Liver (tissue), 3 donors: ENCODE data around the gene PPP2R5C.

Source experiments
- FOXA1 ChIP-seq: IDR thresholded peaks from 2 replicates; pipeline ENCODE4 v1.6.1; 2016; ENCODE audit warnings: antibody characterized with exemption
- GABPA ChIP-seq, 2 donors: IDR thresholded peaks in 1 of 2; conservative IDR thresholded peaks in 1 of 2; 2 replicates each; pipeline ENCODE4 v1.6.1; 2016; ENCODE audit warnings: antibody characterized with exemption in 2 of 2, mild to moderate bottlenecking in 1 of 2, moderate library complexity in 1 of 2
- HNF4G ChIP-seq: IDR thresholded peaks from 2 replicates; pipeline ENCODE4 v1.6.1; 2016; ENCODE audit warnings: antibody characterized with exemption
- JUND ChIP-seq, 2 donors: IDR thresholded peaks; 2 replicates each; pipeline ENCODE4 v1.6.1; 2016; ENCODE audit warnings: antibody characterized with exemption in 2 of 2
- RAD21 ChIP-seq, 2 donors: IDR thresholded peaks; 2 replicates each; pipeline ENCODE4 v1.6.1; 2016; ENCODE audit warnings: antibody characterized with exemption in 2 of 2, mild to moderate bottlenecking in 2 of 2
- SP1 ChIP-seq: IDR thresholded peaks from 2 replicates; pipeline ENCODE4 v1.6.1; 2018; ENCODE audit warnings: antibody characterized with exemption, mild to moderate bottlenecking
- TAF1 ChIP-seq: conservative IDR thresholded peaks from 2 replicates; pipeline ENCODE4 v1.6.1; 2016; ENCODE audit warnings: antibody characterized with exemption, mild to moderate bottlenecking
- TF ChIP-seq, protein P1 (sequence below): fragments of 150-350 bp; IDR thresholded peaks from 2 replicates; pipeline ENCODE4 v1.5.1; 2017; ENCODE audit warnings: improper control_type of control experiment, low read depth, low read length; ENCODE audit not compliant: missing input control
- TF ChIP-seq, protein P2 (sequence below): IDR thresholded peaks from 2 replicates; pipeline ENCODE4 v1.6.1; 2016; ENCODE audit warnings: antibody characterized with exemption
- TF ChIP-seq, protein P3 (sequence below): IDR thresholded peaks from 2 replicates; pipeline ENCODE4 v1.6.1; 2016; ENCODE audit warnings: antibody characterized with exemption, mild to moderate bottlenecking
- TF ChIP-seq, protein P4 (sequence below): IDR thresholded peaks from 2 replicates; pipeline ENCODE4 v1.6.1; 2016; ENCODE audit warnings: antibody characterized with exemption
- TF ChIP-seq, protein P5 (sequence below): IDR thresholded peaks from 2 replicates; pipeline ENCODE4 v1.6.1; 2016; ENCODE audit warnings: antibody characterized with exemption
- donor health status: healthy.
- donor health status: healthy.

DNA sequence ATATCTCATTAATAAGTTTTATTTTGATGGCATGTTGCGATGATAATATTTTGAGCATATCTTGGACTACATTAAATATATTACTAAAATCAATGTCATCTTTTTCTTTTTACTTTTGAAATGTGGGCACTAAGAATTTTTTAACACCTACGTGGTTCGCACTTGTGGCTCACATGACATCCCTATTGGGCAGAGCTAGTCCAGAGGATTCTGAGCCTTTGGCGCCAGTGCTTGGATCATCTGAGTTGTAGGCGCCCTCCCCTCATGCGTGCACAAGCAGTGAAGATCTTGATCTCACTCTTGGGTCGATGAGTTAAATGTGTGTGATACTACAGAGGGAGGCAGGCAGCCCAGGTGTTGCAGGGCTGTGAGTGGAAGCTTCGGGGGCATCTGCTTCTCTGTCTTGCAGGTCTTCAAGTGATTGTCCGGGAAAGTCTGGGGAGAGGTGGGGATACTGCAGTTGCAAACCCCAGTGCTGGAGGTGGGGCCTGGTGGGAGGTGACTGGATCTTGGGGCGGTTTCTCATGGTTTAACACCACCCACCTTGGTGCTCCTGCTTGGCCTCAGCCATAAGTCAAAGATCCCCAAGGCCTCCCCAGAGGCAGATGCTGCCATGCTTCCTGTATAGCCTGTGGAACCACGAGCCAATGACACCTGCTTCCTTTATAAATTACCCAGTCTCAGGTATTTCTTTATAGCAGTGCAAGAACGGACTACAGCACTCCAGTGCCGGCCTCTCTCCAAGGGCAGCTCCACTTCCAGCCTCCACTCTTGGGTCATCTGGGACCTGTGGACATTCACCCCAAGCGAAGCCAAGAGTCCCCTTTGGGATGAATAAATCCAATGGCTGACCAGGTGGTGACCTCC, 46.1 kb upstream of the PPP2R5C start:
- TF ChIP-seq SP1, result no peak
- TF ChIP-seq, protein P1, sequence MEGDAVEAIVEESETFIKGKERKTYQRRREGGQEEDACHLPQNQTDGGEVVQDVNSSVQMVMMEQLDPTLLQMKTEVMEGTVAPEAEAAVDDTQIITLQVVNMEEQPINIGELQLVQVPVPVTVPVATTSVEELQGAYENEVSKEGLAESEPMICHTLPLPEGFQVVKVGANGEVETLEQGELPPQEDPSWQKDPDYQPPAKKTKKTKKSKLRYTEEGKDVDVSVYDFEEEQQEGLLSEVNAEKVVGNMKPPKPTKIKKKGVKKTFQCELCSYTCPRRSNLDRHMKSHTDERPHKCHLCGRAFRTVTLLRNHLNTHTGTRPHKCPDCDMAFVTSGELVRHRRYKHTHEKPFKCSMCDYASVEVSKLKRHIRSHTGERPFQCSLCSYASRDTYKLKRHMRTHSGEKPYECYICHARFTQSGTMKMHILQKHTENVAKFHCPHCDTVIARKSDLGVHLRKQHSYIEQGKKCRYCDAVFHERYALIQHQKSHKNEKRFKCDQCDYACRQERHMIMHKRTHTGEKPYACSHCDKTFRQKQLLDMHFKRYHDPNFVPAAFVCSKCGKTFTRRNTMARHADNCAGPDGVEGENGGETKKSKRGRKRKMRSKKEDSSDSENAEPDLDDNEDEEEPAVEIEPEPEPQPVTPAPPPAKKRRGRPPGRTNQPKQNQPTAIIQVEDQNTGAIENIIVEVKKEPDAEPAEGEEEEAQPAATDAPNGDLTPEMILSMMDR, result no peak
- no peak for TF ChIP-seq HNF4G
- TF ChIP-seq, protein P2, sequence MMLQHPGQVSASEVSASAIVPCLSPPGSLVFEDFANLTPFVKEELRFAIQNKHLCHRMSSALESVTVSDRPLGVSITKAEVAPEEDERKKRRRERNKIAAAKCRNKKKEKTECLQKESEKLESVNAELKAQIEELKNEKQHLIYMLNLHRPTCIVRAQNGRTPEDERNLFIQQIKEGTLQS, result no peak
- no peak for TF ChIP-seq FOXA1
- no peak for TF ChIP-seq RAD21 (IDR thresholded peaks at IDR 0.05)
- TF ChIP-seq, protein P3, sequence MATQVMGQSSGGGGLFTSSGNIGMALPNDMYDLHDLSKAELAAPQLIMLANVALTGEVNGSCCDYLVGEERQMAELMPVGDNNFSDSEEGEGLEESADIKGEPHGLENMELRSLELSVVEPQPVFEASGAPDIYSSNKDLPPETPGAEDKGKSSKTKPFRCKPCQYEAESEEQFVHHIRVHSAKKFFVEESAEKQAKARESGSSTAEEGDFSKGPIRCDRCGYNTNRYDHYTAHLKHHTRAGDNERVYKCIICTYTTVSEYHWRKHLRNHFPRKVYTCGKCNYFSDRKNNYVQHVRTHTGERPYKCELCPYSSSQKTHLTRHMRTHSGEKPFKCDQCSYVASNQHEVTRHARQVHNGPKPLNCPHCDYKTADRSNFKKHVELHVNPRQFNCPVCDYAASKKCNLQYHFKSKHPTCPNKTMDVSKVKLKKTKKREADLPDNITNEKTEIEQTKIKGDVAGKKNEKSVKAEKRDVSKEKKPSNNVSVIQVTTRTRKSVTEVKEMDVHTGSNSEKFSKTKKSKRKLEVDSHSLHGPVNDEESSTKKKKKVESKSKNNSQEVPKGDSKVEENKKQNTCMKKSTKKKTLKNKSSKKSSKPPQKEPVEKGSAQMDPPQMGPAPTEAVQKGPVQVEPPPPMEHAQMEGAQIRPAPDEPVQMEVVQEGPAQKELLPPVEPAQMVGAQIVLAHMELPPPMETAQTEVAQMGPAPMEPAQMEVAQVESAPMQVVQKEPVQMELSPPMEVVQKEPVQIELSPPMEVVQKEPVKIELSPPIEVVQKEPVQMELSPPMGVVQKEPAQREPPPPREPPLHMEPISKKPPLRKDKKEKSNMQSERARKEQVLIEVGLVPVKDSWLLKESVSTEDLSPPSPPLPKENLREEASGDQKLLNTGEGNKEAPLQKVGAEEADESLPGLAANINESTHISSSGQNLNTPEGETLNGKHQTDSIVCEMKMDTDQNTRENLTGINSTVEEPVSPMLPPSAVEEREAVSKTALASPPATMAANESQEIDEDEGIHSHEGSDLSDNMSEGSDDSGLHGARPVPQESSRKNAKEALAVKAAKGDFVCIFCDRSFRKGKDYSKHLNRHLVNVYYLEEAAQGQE, result no peak
- TF ChIP-seq TAF1, result no peak
- TF ChIP-seq, protein P4, sequence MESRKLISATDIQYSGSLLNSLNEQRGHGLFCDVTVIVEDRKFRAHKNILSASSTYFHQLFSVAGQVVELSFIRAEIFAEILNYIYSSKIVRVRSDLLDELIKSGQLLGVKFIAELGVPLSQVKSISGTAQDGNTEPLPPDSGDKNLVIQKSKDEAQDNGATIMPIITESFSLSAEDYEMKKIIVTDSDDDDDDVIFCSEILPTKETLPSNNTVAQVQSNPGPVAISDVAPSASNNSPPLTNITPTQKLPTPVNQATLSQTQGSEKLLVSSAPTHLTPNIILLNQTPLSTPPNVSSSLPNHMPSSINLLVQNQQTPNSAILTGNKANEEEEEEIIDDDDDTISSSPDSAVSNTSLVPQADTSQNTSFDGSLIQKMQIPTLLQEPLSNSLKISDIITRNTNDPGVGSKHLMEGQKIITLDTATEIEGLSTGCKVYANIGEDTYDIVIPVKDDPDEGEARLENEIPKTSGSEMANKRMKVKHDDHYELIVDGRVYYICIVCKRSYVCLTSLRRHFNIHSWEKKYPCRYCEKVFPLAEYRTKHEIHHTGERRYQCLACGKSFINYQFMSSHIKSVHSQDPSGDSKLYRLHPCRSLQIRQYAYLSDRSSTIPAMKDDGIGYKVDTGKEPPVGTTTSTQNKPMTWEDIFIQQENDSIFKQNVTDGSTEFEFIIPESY, result no peak
- no peak for TF ChIP-seq JUND (IDR thresholded peaks at IDR 0.05)
- TF ChIP-seq GABPA (IDR thresholded peaks at IDR 0.05 in 1 of 2, conservative IDR thresholded peaks at IDR 0.05 in 1 of 2), result no peak
- TF ChIP-seq, protein P5, sequence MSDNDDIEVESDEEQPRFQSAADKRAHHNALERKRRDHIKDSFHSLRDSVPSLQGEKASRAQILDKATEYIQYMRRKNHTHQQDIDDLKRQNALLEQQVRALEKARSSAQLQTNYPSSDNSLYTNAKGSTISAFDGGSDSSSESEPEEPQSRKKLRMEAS, result no peak
